Breast epithelium (tissue), 4 donors: ENCODE measurements around the gene FAXC. TPM values are rescaled to one million over a fixed set of nuclear protein-coding genes. Genes with fewer than 3 reads are reported as not detected.

Source experiments
- DNase-seq, 2 donors: peaks; one replicate each; pipeline ENCODE4 v3.0.0-alpha.2; 2019; ENCODE audit warnings: low spot score in 2 of 2
- H3K27ac ChIP-seq, 2 donors: fragments of 200-600 bp; sonication (generic) in 1 of 2; one replicate each; pipeline ENCODE4 v1.5.1; 2016 to 2019; ENCODE audit warnings: mild to moderate bottlenecking in 1 of 2
- H3K27me3 ChIP-seq, 2 donors: fragments of 200-600 bp; sonication (generic) in 1 of 2; one replicate each; pipeline versions ENCODE4 v1.5.1 to v1.6.0; 2017 to 2019; ENCODE audit warnings: control low read depth in 1 of 2, mild to moderate bottlenecking in 1 of 2
- H3K36me3 ChIP-seq: fragments of 200-600 bp; one replicate; pipeline ENCODE4 v1.5.1; 2019
- H3K4me1 ChIP-seq, 2 donors: fragments of 200-600 bp; sonication (generic); one replicate each; pipeline ENCODE4 v1.5.1; 2016 to 2019; ENCODE audit warnings: control low read depth in 1 of 2
- H3K4me3 ChIP-seq, 3 donors: fragments of 200-600 bp; sonication (generic); 1 replicate in 2 of 3; 2 replicates in 1 of 3; pipeline ENCODE4 v1.5.1; 2016 to 2019; ENCODE audit warnings: mild to moderate bottlenecking in 3 of 3, moderate library complexity in 2 of 3
- H3K9me3 ChIP-seq, 2 donors: fragments of 200-600 bp; sonication (generic) in 1 of 2; one replicate each; pipeline ENCODE4 v1.5.1; 2016 to 2019; ENCODE audit warnings: control low read depth in 1 of 2
- CTCF ChIP-seq, 3 donors: fragments of 450-650 bp; IDR thresholded peaks; one replicate each; pipeline ENCODE4 v1.5.1; 2016 to 2017; ENCODE audit warnings: antibody characterized with exemption in 3 of 3, mild to moderate bottlenecking in 3 of 3, moderate library complexity in 3 of 3
- POLR2A ChIP-seq: fragments of 450-650 bp; IDR thresholded peaks from one replicate; pipeline ENCODE4 v1.6.1; 2016; ENCODE audit warnings: antibody characterized with exemption, mild to moderate bottlenecking, moderate library complexity
- POLR2AphosphoS5 ChIP-seq, 3 donors: sonication (generic); formaldehyde crosslinking; IDR thresholded peaks; one replicate each; pipeline ENCODE4 v1.6.1; 2017; ENCODE audit warnings: antibody characterized with exemption in 3 of 3
- intact Hi-C: fragments of 100-400 bp; cut with DNase I; formaldehyde crosslinking; loops from one replicate; pipeline ENCODE4 v1.15.1; 2023; ENCODE audit warnings: low total_unique reads
- total RNA-seq, 3 donors: library from RNA; depleted of rRNA; stranded (reverse); fragments of >200 nt; gene quantifications; one replicate each; pipeline ENCODE4 v1.1.0, GENCODE V29; 2016

FAXC gene
- total RNA-seq, 3 donors from 2014 or later, result 5.2 to 14.2 TPM; not detected in 1

GRCh38 chr6:99296261-99296660, 53.2 kb downstream of the FAXC start:
- intact Hi-C loops, result no loop called here
- DNase-seq, result no peak
- Histone ChIP-seq H3K4me1 (no peaks in the 10 kb centered on the region), H3K36me3 (no peaks in the 10 kb centered on the region), H3K27me3 (no peaks in the 10 kb centered on the region), H3K9me3 (no peaks in the 10 kb centered on the region), H3K27ac (no peak overlapping the region), H3K4me3 (no peak overlapping the region)
- TF ChIP-seq CTCF (IDR thresholded peaks at IDR 0.05) (no peak), POLR2AphosphoS5 (IDR thresholded peaks at IDR 0.05) (no peak), POLR2A (no peak)

GRCh38 chr6:99295276-99295675, 54.2 kb downstream of the FAXC start:
- Histone ChIP-seq H3K27me3 (no peaks in the 10 kb centered on the region), H3K4me3 (no peak overlapping the region), H3K4me1 (no peaks in the 10 kb centered on the region), H3K9me3 (no peaks in the 10 kb centered on the region), H3K36me3 (no peaks in the 10 kb centered on the region), H3K27ac (no peak overlapping the region)
- DNase-seq, result no peak
- intact Hi-C loops, result no loop called here
- TF ChIP-seq POLR2AphosphoS5 (IDR thresholded peaks at IDR 0.05) (no peak), CTCF (IDR thresholded peaks at IDR 0.05) (no peak), POLR2A (no peak)

GRCh38 chr6:99294786-99295185, 54.7 kb downstream of the FAXC start:
- intact Hi-C loops, result no loop called here
- no peak for TF ChIP-seq CTCF (IDR thresholded peaks at IDR 0.05)
- no peak for TF ChIP-seq POLR2A
- no peak for TF ChIP-seq POLR2AphosphoS5 (IDR thresholded peaks at IDR 0.05)
- Histone ChIP-seq H3K27ac (no peak overlapping the region), H3K36me3 (no peaks in the 10 kb centered on the region), H3K27me3 (no peaks in the 10 kb centered on the region), H3K9me3 (no peaks in the 10 kb centered on the region), H3K4me1 (no peaks in the 10 kb centered on the region), H3K4me3 (no peak overlapping the region)
- DNase-seq, result no peak

GRCh38 chr6:99289701-99290100, 59.8 kb downstream of the FAXC start:
- no peaks in the 10 kb centered on the region for H3K27me3 ChIP-seq
- no peak for TF ChIP-seq CTCF (IDR thresholded peaks at IDR 0.05)
- TF ChIP-seq POLR2AphosphoS5 (IDR thresholded peaks at IDR 0.05), result no peak
- TF ChIP-seq POLR2A, result no peak
- no peak for DNase-seq
- intact Hi-C loops, result no loop called here
- H3K27ac ChIP-seq, result no peak overlapping the region
- H3K36me3 ChIP-seq, result no peaks in the 10 kb centered on the region
- no peaks in the 10 kb centered on the region for H3K4me1 ChIP-seq
- no peak overlapping the region for H3K4me3 ChIP-seq
- no peaks in the 10 kb centered on the region for H3K9me3 ChIP-seq

GRCh38 chr6:99288668-99289067, 60.8 kb downstream of the FAXC start:
- H3K4me3 ChIP-seq, result no peak overlapping the region
- H3K4me1 ChIP-seq, result no peaks in the 10 kb centered on the region
- H3K36me3 ChIP-seq, result no peaks in the 10 kb centered on the region
- no peak for DNase-seq
- TF ChIP-seq POLR2A (no peak), CTCF (IDR thresholded peaks at IDR 0.05) (no peak), POLR2AphosphoS5 (IDR thresholded peaks at IDR 0.05) (no peak)
- intact Hi-C loops, result no loop called here
- H3K27me3 ChIP-seq, result no peaks in the 10 kb centered on the region
- no peak overlapping the region for H3K27ac ChIP-seq
- no peaks in the 10 kb centered on the region for H3K9me3 ChIP-seq
